HepG2 (cell line): ENCODE measurements around the gene MUTYH. TPM values are rescaled to one million over a fixed set of nuclear protein-coding genes. Genes with fewer than 3 reads are reported as not detected.

ENCODE experiments used
- FOXA1 ChIP-seq, 2 experiments: fragments of 450-650 bp in 1 of 2; sonication (generic) in 1 of 2; formaldehyde crosslinking in 1 of 2; IDR thresholded peaks; 2 replicates each; pipeline versions ENCODE4 v1.4.0 to v1.6.1; 2016 to 2020; ENCODE audit warnings: missing genetic modification reagents in 1 of 2
- HES4 ChIP-seq: sonication (generic); formaldehyde crosslinking; IDR thresholded peaks from 2 replicates; pipeline ENCODE4 v1.9.0; 2021; ENCODE audit warnings: mild to moderate bottlenecking, missing genetic modification reagents, borderline replicate concordance
- NFRKB ChIP-seq: fragments of 450-650 bp; IDR thresholded peaks from 2 replicates; pipeline ENCODE4 v1.6.1; 2017
- NFYB ChIP-seq: sonication (generic); formaldehyde crosslinking; IDR thresholded peaks from 2 replicates; pipeline ENCODE4 v1.4.0; 2020; ENCODE audit warnings: missing genetic modification reagents
- PLSCR1 ChIP-seq: sonication (generic); formaldehyde crosslinking; IDR thresholded peaks from 2 replicates; pipeline ENCODE4 v1.5.0; 2020; ENCODE audit warnings: missing genetic modification reagents, mild to moderate bottlenecking, borderline replicate concordance
- RBAK ChIP-seq: sonication (generic); formaldehyde crosslinking; IDR thresholded peaks from 2 replicates; pipeline ENCODE4 v1.5.1; 2020; ENCODE audit warnings: mild to moderate bottlenecking, missing genetic modification reagents
- SP5 ChIP-seq: IDR thresholded peaks from 2 replicates; pipeline ENCODE4 v1.6.1; 2016; ENCODE audit warnings: low read depth, borderline replicate concordance
- SRSF1 ChIP-seq: fragments of 200-400 bp; formaldehyde crosslinking; optimal IDR thresholded peaks from 2 replicates; pipeline ENCODE3; 2017; ENCODE audit warnings: mild to moderate bottlenecking, low read depth, low read length, moderate library complexity
- TOPORS ChIP-seq: sonication (generic); formaldehyde crosslinking; IDR thresholded peaks from 2 replicates; pipeline ENCODE4 v1.8.0; 2023; ENCODE audit warnings: mild to moderate bottlenecking, missing genetic modification reagents
- ZBED4 ChIP-seq: sonication (generic); formaldehyde crosslinking; IDR thresholded peaks from 2 replicates; pipeline ENCODE4 v1.4.0; 2020; ENCODE audit warnings: missing genetic modification reagents, borderline replicate concordance
- ZBTB7B ChIP-seq: sonication (generic); formaldehyde crosslinking; IDR thresholded peaks from 2 replicates; pipeline ENCODE4 v1.4.0; 2020; ENCODE audit warnings: missing genetic modification reagents
- ZFX ChIP-seq: sonication (generic); formaldehyde crosslinking; IDR thresholded peaks from 2 replicates; pipeline ENCODE4 v1.4.0; 2020; ENCODE audit warnings: mild to moderate bottlenecking, low read depth, missing genetic modification reagents, moderate library complexity
- ZNF10 ChIP-seq: sonication (generic); formaldehyde crosslinking; IDR thresholded peaks from 2 replicates; pipeline ENCODE4 v1.4.0; 2020; ENCODE audit warnings: mild to moderate bottlenecking, low read depth, missing genetic modification reagents, borderline replicate concordance
- ZNF124 ChIP-seq: sonication (generic); formaldehyde crosslinking; IDR thresholded peaks from 2 replicates; pipeline ENCODE4 v1.4.0; 2020; ENCODE audit warnings: missing genetic modification reagents
- ZNF20 ChIP-seq: sonication (generic); formaldehyde crosslinking; IDR thresholded peaks from 2 replicates; pipeline ENCODE4 v1.4.0; 2020; ENCODE audit warnings: mild to moderate bottlenecking, moderate library complexity, missing genetic modification reagents
- ZNF274 ChIP-seq: sonication (generic); formaldehyde crosslinking; IDR thresholded peaks from 2 replicates; pipeline ENCODE4 v1.5.1; 2020; ENCODE audit warnings: mild to moderate bottlenecking, missing genetic modification reagents
- ZNF710 ChIP-seq: sonication (generic); formaldehyde crosslinking; IDR thresholded peaks from 2 replicates; pipeline ENCODE4 v1.5.0; 2020; ENCODE audit warnings: mild to moderate bottlenecking, missing genetic modification reagents, borderline replicate concordance
- ZNF75D ChIP-seq: sonication (generic); formaldehyde crosslinking; IDR thresholded peaks from 2 replicates; pipeline ENCODE4 v1.8.1; 2023; ENCODE audit warnings: missing genetic modification reagents, mild to moderate bottlenecking, borderline replicate concordance
- ZNF879 ChIP-seq: sonication (generic); formaldehyde crosslinking; IDR thresholded peaks from 2 replicates; pipeline ENCODE4 v1.8.1; 2023; ENCODE audit warnings: missing genetic modification reagents
- ZSCAN9 ChIP-seq: IDR thresholded peaks from 2 replicates; pipeline ENCODE4 v1.6.1; 2016; ENCODE audit warnings: borderline replicate concordance
- polyA plus RNA-seq, 8 experiments: library from polyadenylated mRNA; depleted of rRNA in 3 of 8; stranded (reverse) in 7 of 8; unstranded in 1 of 8; fragments of >200 nt; fragmentation: Illumina TruSeq in 4 of 8; extraction: Trizol in 4 of 8; gene quantifications; 2 replicates each; pipeline versions ENCODE4 v1.2.1 to v1.2.3, GENCODE V29; 2011 to 2016; ENCODE audit warnings: low read depth in 4 of 8, missing spikeins in 1 of 8, mixed read lengths in 1 of 8; ENCODE audit not compliant: insufficient read depth in 1 of 8
- total RNA-seq, 5 experiments: library from RNA; depleted of rRNA; stranded (reverse); fragments of >200 nt; fragmentation: Illumina TruSeq; extraction: Trizol; gene quantifications; 2 replicates each; pipeline ENCODE4 v1.2.3, GENCODE V29; 2016; ENCODE audit warnings: low read depth in 1 of 5

Gene MUTYH
- total and polyA plus RNA-seq, 2 of the 13 experiments (the other 11 are each of a cell fraction or from before 2014, with no cell fraction given) = 16.3 to 17.1 TPM

GRCh38 chr1:45303520-45304310 lies 36.5 kb downstream of the MUTYH start (continued):
- TF ChIP-seq PLSCR1 (CRISPR knock-in tag) = no peak
- no peak for TF ChIP-seq FOXA1 (IDR thresholded peaks at IDR 0.05)
- TF ChIP-seq FOXA1 (CRISPR knock-in tag; IDR thresholded peaks at IDR 0.05) = peak; percentile 5; the same call in 1 of the 2 replicates
- peak; percentile 62 for TF ChIP-seq ZNF274 (CRISPR knock-in tag)
- TF ChIP-seq ZNF710 = no peak
- TF ChIP-seq ZBED4 (CRISPR knock-in tag) = peak; percentile 28; the same call in 1 of the 2 replicates
- peak; percentile 93 for TF ChIP-seq HES4 (CRISPR knock-in tag)
- TF ChIP-seq ZFX (CRISPR knock-in tag) = peak; percentile 95
- TF ChIP-seq ZNF75D = no peak
- no peak for TF ChIP-seq ZNF20
- TF ChIP-seq SRSF1 = peak; percentile 23
- no peak for TF ChIP-seq ZNF124
- peak; percentile 31; the same call in 1 of the 2 replicates for TF ChIP-seq ZSCAN9
- TF ChIP-seq ZNF10 (CRISPR knock-in tag) = no peak
- TF ChIP-seq NFYB (CRISPR knock-in tag) = no peak
- no peak for TF ChIP-seq RBAK (CRISPR knock-in tag)
- TF ChIP-seq SP5 (CRISPR knock-in tag) = peak; percentile 55
- TF ChIP-seq NFRKB = no peak
- peak; percentile 67; the same call in 1 of the 2 replicates for TF ChIP-seq TOPORS
- TF ChIP-seq ZNF879 (CRISPR knock-in tag) = no peak
- no peak; the same call in 1 of the 2 replicates for TF ChIP-seq ZBTB7B (CRISPR knock-in tag)
